Measurements from ENCODE around the gene KLF13. TPM values are rescaled to one million over a fixed set of nuclear protein-coding genes. Genes with fewer than 3 reads are reported as not detected.

Gene KLF13
- total and polyA plus RNA-seq, 2 donors (not counting 1 experiment from before 2014, with no cell fraction given): 65.5 to 140 TPM

DNA sequence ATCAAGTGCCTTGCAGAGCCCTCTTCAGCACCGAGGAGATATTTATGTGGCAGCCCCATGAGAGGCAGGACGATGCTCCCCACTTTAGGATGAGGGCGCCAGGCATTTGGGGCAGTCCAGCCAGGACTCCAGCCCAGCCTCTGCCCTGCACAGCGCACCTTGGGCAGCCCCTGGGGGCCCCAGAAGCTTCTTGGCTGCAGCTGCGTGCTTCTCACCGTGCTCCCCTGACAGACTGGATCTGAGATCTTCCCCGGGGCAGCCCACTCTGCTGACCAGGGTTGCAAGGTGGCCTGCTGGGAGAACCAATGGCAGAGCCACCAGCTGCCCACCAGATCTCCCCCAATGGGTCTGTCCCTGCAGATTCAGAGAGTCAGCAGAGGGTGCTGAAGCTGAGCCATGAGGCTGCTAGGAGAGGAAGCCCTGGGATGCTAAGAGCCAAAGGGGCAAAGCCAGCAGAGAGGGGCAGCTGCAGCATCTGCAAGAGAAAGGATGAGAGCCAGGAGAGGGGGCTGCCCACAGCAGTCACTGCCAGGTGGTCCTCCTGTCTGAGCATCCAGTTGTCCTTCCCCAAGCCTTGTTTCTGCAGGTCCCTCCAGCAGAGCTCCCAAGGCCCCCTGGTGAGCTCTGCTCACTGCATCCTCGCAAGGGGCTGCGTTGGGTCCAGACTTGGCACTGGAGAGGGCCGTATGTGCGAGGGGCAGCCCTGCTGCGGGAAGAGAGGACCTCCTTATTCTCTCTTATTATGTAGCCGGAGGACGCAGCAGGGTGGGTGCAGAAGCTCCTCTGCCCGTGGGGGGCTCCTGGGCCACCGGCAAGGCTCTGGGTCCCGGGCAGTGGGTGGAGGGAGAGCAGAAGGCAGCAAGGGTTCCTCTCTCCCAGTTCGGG lies 14.7 kb upstream of the KLF13 start:
- Histone ChIP-seq H3K79me2 (ENCODE audit: control insufficient read depth, insufficient read depth, low read length) (peaks cover 10% of the 10 kb centered on the region), H3K9ac (ENCODE audit: low read length) (no peak overlapping the region), H3K36me3 (replicated peaks in 1 of 2; ENCODE audit: control extremely low read depth in 1 of 2, control insufficient read depth in 1 of 2, extremely low read depth in 1 of 2, insufficient read depth in 2 of 2, low read length in 1 of 2) (no peaks in the 10 kb centered on the region), H3K4me1 (ENCODE audit: control insufficient read depth in 2 of 2, insufficient read depth in 2 of 2, low read length in 2 of 2) (peaks cover 8 to 23% of the 10 kb centered on the region in 2 donors), H3K4me2 (replicated peaks; ENCODE audit: low read depth, low read length, poor library complexity, severe bottlenecking) (no peak overlapping the region), H3K4me3 (ENCODE audit: control extremely low read depth in 1 of 5, extremely low read depth in 1 of 5, insufficient read depth in 1 of 5, low read depth in 2 of 5, low read length in 4 of 5) (no peak overlapping the region), H2AFZ (ENCODE audit: insufficient read depth, low read depth, low read length, poor library complexity, severe bottlenecking) (no peak overlapping the region), H3K27me3 (replicated peaks in 1 of 4; ENCODE audit: control extremely low read depth in 1 of 4, control insufficient read depth in 3 of 4, insufficient read depth in 4 of 4, low read length in 3 of 4) (peaks cover 0 to 4% (median 0%) of the 10 kb centered on the region in 4 experiments), H3K27ac (ENCODE audit: low read length in 2 of 2) (no peak overlapping the region), H3K9me3 (ENCODE audit: control extremely low read depth in 1 of 3, control insufficient read depth in 2 of 3, insufficient read depth in 1 of 3, low read length in 2 of 3) (peaks cover 0 to 7% (median 7%) of the 10 kb centered on the region in 3 donors), H4K20me1 (ENCODE audit: control insufficient read depth, insufficient read depth, low read length, poor library complexity, severe bottlenecking) (no peaks in the 10 kb centered on the region)
- no peak for DNase-seq
- POLR2A ChIA-PET: interaction anchor here (0.6 kb wide), 1 partner anchor 66 kb away, joined by 4 read pairs; no protein-coding TSS in a partner anchor
- TF ChIP-seq, protein P1, sequence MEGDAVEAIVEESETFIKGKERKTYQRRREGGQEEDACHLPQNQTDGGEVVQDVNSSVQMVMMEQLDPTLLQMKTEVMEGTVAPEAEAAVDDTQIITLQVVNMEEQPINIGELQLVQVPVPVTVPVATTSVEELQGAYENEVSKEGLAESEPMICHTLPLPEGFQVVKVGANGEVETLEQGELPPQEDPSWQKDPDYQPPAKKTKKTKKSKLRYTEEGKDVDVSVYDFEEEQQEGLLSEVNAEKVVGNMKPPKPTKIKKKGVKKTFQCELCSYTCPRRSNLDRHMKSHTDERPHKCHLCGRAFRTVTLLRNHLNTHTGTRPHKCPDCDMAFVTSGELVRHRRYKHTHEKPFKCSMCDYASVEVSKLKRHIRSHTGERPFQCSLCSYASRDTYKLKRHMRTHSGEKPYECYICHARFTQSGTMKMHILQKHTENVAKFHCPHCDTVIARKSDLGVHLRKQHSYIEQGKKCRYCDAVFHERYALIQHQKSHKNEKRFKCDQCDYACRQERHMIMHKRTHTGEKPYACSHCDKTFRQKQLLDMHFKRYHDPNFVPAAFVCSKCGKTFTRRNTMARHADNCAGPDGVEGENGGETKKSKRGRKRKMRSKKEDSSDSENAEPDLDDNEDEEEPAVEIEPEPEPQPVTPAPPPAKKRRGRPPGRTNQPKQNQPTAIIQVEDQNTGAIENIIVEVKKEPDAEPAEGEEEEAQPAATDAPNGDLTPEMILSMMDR (IDR thresholded peaks at IDR 0.05): no peak
- no peak for TF ChIP-seq EZH2 (IDR thresholded peaks at IDR 0.05; ENCODE audit: borderline replicate concordance, insufficient read depth, low read depth, low read length, poor library complexity, severe bottlenecking)
- no peak overlapping the region for H3K4me3 Mint-ChIP-seq
- WGBS (ENCODE audit: insufficient coverage): 88% methylated on average over 12 of the region's 18 CpGs
- no peaks in the 10 kb centered on the region for H3K27me3 Mint-ChIP-seq
- ATAC-seq (ENCODE audit: low read depth): no peak
- intact Hi-C loops (cut with micrococcal nuclease): no loop called here
- no peaks in the 10 kb centered on the region for H3K9me3 Mint-ChIP-seq (ENCODE audit: insufficient read depth)
- peaks cover 18% of the 10 kb centered on the region for H3K4me1 Mint-ChIP-seq
- no peak overlapping the region for H3K27ac Mint-ChIP-seq
- CTCF ChIA-PET: interaction anchor here (1.1 to 1.2 kb wide), 2 partner anchors 12 to 48 kb away, joined by 3 read pairs; no protein-coding TSS in a partner anchor

DNA sequence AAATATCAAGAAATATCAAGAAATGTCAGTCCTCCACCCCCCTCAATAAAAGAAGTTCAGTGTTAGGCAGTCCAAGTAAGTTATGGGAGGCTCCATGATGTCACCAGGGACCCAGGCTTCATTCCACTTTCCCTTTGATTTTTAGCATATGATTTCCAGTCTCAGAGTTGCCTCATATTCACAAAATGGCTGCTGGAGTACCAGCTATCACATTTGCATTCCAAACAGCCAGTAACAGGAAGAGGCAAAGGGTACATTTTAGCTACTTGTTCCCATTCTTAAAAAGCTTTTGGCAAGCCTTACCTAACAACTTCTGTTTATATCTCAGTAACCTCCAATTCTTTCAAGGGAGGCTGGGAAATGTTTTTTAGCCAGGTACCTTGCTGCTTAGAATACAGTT lies 13.4 kb upstream of the KLF13 start:
- TF ChIP-seq, protein P1 (IDR thresholded peaks at IDR 0.05): no peak
- TF ChIP-seq EZH2 (IDR thresholded peaks at IDR 0.05; ENCODE audit: borderline replicate concordance, insufficient read depth, low read depth, low read length, poor library complexity, severe bottlenecking): no peak
- Histone ChIP-seq H3K27me3 (replicated peaks in 1 of 4; ENCODE audit: control extremely low read depth in 1 of 4, control insufficient read depth in 3 of 4, insufficient read depth in 4 of 4, low read length in 3 of 4) (peaks cover 0 to 4% (median 0%) of the 10 kb centered on the region in 4 experiments), H3K4me2 (replicated peaks; ENCODE audit: low read depth, low read length, poor library complexity, severe bottlenecking) (no peak overlapping the region), H3K4me1 (ENCODE audit: control insufficient read depth in 2 of 2, insufficient read depth in 2 of 2, low read length in 2 of 2) (peaks cover 4 to 10% of the 10 kb centered on the region in 2 donors), H3K27ac (ENCODE audit: low read length in 2 of 2) (no peak overlapping the region), H3K9me3 (ENCODE audit: control extremely low read depth in 1 of 3, control insufficient read depth in 2 of 3, insufficient read depth in 1 of 3, low read length in 2 of 3) (peaks cover 0 to 7% (median 7%) of the 10 kb centered on the region in 3 donors), H3K79me2 (ENCODE audit: control insufficient read depth, insufficient read depth, low read length) (peaks cover 10% of the 10 kb centered on the region), H2AFZ (ENCODE audit: insufficient read depth, low read depth, low read length, poor library complexity, severe bottlenecking) (no peak overlapping the region), H4K20me1 (ENCODE audit: control insufficient read depth, insufficient read depth, low read length, poor library complexity, severe bottlenecking) (no peaks in the 10 kb centered on the region), H3K9ac (ENCODE audit: low read length) (no peak overlapping the region), H3K4me3 (ENCODE audit: control extremely low read depth in 1 of 5, extremely low read depth in 1 of 5, insufficient read depth in 1 of 5, low read depth in 2 of 5, low read length in 4 of 5) (no peak overlapping the region), H3K36me3 (replicated peaks in 1 of 2; ENCODE audit: control extremely low read depth in 1 of 2, control insufficient read depth in 1 of 2, extremely low read depth in 1 of 2, insufficient read depth in 2 of 2, low read length in 1 of 2) (no peaks in the 10 kb centered on the region)
- DNase-seq (no peak), ATAC-seq (ENCODE audit: low read depth) (no peak)
- Mint-ChIP-seq H3K9me3 (ENCODE audit: insufficient read depth) (no peaks in the 10 kb centered on the region), H3K4me1 (peaks cover 7% of the 10 kb centered on the region), H3K27ac (no peak overlapping the region), H3K4me3 (no peak overlapping the region), H3K27me3 (no peaks in the 10 kb centered on the region)
- ChIA-PET POLR2A (no interaction called here), CTCF (interaction anchor here (0.6 to 1.2 kb wide), 3 partner anchors 16 to 128 kb away, joined by 3 read pairs; no protein-coding TSS in a partner anchor)
- intact Hi-C loops (cut with micrococcal nuclease): no loop called here

All from B cell (primary cell).